Measurements from ENCODE around the gene SULT1A4.
A peak's percentile ranks its signal among the peaks of the same experiment; 100 is the strongest.
"Not testable (repeated sequence)": the region's sequence is repeated elsewhere in the genome, so short reads cannot be mapped to it uniquely, and the experiment has no call there.

Gene SULT1A4

DNA sequence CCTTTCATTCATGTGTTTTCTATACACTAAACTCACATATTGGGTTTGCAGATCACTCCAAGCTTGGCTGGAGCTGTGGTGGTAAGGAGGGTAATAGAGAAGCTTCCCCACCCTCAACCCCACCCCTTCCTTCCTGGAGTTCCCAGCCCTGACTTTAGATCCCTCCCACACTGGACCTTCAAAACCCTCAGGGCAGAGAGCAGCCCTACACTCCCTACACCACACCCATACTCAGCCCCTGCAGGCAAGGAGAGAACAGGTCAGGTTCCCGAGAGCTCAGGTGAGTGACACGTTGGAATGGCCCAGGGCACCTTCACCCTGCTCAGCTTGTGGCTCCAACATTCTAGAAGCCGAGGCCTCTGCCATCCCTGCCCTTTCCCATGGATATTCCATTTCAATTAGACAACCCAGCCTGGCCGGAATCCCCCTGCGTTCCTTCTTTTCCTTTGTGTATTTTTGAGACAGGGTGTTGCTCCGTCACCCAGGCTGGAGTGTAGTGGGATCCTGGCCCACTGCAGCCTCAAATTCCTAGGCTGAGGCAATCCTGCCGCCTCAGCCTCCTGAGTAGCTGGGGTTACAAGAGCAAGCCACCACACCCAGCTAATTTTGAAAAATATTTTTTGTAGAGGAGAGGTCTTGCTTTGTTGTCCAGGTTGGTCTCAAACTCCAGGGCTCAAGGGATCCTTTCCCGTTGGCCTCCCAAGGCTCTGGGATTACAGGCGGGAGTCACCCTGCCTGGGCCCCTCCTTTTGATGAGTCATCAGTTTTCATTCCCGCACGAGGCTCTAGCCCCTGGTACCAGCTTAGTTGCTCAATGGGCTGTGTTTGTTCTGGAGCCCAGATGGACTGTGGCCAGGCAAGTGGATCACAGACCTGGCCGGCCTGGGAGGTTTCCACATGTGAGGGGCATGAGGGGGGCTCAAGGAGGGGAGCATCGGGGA, at the start of gene SULT1A4:
Gene SULT1A4 (plus strand): TSS at position 208 of the 941 bp plus-strand sequence. CDS start 1,473 bp downstream, outside the sequence.
- H3K4me3 Mint-ChIP-seq; H3K9me3 Mint-ChIP-seq; H3K27me3 Mint-ChIP-seq (ENCODE audit: low read depth, poor library complexity); H3K36me3 Mint-ChIP-seq (ENCODE audit: low read depth); H3K4me1 Mint-ChIP-seq; DNase-seq; H3K27ac Mint-ChIP-seq: not testable (repeated sequence)

DNA sequence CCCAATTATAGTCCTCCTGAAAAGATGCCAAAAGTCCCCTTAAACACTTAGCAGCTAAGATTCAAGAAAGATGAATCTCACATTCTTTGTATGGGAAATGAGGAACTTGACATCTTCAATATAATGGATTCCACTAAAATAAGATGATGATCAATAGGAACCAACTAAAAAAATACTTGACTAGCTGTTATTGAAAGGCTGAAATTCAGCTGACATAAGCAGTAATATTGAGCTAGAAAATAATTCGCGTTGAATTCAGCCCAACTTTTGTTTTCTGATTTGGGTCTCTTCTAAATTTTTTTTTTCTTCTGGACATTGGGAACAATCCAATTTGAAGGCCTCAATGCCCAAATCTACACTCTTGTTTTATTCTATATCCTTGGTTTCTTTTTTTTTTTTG, 36.1 kb upstream of the SULT1A4 start:
- H3K4me1 Mint-ChIP-seq; H3K4me3 Mint-ChIP-seq; H3K9me3 Mint-ChIP-seq; H3K36me3 Mint-ChIP-seq (ENCODE audit: low read depth); DNase-seq; H3K27me3 Mint-ChIP-seq (ENCODE audit: low read depth, poor library complexity); H3K27ac Mint-ChIP-seq: not testable (repeated sequence)

DNA sequence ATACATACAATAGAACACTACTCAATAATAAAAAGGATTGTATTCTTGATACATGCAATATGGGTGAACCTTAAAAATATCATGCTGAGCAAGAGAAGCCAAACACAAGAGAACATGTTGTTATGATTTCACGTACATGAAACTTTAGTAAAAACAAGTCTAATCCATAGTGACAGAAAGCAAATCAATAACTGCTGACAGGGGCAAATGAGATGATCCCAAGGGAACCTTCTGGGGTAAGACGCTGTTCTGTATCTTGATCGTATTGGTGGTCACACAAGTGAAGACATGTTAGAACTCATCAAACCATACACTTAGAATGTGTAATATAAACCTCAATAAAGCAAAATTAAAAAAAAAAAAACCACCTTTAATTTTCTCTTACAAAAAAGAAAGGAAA, 34.3 kb upstream of the SULT1A4 start:
- H3K36me3 Mint-ChIP-seq (ENCODE audit: low read depth); H3K27me3 Mint-ChIP-seq (ENCODE audit: low read depth, poor library complexity); H3K4me1 Mint-ChIP-seq; H3K27ac Mint-ChIP-seq; DNase-seq; H3K9me3 Mint-ChIP-seq; H3K4me3 Mint-ChIP-seq: not testable (repeated sequence)

DNA sequence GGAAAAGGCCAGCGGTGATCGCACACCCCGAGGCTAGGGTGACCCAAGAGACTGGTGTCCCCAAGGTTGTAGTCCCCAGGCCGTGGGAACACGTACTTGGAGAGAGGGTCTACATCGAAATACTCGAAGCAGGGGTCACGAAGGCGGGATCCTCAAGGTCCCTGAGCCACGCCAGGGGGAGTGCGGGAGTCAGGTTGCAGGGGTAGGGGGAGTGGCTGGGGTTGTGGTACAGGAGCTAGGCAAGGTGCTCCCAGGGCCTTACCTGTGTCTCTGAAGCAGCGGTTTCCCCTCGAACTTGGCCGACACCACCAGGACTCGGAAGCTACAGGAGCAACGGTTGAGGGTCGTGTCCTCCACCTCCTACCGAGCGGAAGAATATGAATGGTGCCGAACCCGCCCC, 6.0 kb upstream of the SULT1A4 start:
- H3K27ac Mint-ChIP-seq; H3K36me3 Mint-ChIP-seq (ENCODE audit: low read depth); H3K4me3 Mint-ChIP-seq; DNase-seq; H3K4me1 Mint-ChIP-seq; H3K27me3 Mint-ChIP-seq (ENCODE audit: low read depth, poor library complexity); H3K9me3 Mint-ChIP-seq: not testable (repeated sequence)

DNA sequence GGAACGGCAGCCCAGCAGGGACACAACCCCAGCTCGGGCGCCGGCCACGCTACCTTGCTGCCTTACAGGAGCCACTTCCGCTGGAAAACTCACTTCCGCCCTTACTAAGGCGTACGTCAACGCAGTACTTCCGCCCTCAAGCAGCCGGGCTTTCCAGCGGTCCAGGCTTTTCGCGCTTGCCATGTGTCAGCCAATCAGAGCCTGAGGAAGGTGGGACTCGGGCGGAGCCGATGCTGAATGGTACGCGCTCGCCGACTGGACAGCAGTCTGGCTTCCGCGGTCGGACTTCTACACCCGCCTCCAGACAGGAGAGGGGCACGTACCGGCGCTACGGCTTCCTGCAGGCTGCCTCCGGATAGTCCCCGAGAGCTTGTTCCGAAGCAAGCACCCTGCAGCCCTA, 5.4 kb upstream of the SULT1A4 start, which contains the start of the genes BOLA2 and SLX1B:
Gene BOLA2 (minus strand): TSS at position 83 of the 400 bp plus-strand sequence. CDS start 98 bp downstream, outside the sequence.
Gene SLX1B (plus strand): TSS at position 265 of the 400 bp plus-strand sequence.
- H3K27me3 Mint-ChIP-seq (ENCODE audit: low read depth, poor library complexity); H3K4me1 Mint-ChIP-seq; H3K9me3 Mint-ChIP-seq; H3K36me3 Mint-ChIP-seq (ENCODE audit: low read depth); H3K4me3 Mint-ChIP-seq; DNase-seq; H3K27ac Mint-ChIP-seq: not testable (repeated sequence)

DNA sequence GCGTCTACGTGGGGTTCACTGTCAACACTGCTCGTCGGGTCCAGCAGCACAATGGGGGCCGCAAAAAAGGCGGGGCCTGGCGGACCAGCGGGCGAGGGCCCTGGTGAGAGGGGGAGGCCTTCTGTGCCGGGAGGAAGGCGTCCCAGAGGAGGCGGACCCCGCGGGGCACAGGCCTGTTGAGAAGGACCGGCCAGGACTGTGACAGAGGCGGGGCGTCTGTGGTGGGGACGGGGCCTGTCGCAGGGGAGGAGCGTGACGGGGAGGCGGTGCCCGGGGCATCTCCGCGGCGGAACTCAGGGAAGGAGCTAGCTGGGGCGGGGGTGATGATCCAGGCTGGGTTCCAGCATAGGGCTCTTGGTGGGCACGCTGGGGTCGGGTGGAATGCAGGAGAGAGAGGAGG, 4.9 kb upstream of the SULT1A4 start:
- not testable (repeated sequence) for H3K27me3 Mint-ChIP-seq (ENCODE audit: low read depth, poor library complexity); H3K4me3 Mint-ChIP-seq; H3K27ac Mint-ChIP-seq; H3K9me3 Mint-ChIP-seq; H3K36me3 Mint-ChIP-seq (ENCODE audit: low read depth); DNase-seq; H3K4me1 Mint-ChIP-seq

DNA sequence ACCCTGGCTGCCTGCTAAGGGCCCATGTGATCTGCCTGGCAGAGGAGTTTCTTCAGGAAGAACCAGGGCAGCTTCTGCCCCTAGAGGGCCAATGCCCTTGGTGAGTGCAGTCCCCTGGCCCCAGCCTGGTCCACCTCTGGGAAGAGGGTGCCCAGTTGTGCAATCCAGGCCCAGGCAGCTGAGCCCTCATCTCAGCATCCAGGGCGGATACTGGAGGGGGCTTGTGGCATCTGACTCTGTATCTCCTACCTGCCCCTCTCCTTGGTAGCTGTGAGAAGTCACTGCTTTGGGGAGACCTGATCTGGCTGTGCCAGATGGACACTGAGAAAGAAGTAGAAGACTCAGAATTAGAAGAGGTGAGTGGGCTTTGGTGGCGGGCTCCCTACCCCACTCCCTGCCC, 2.1 kb upstream of the SULT1A4 start:
- not testable (repeated sequence) for DNase-seq; H3K27me3 Mint-ChIP-seq (ENCODE audit: low read depth, poor library complexity); H3K9me3 Mint-ChIP-seq; H3K4me3 Mint-ChIP-seq; H3K27ac Mint-ChIP-seq; H3K4me1 Mint-ChIP-seq; H3K36me3 Mint-ChIP-seq (ENCODE audit: low read depth)

DNA sequence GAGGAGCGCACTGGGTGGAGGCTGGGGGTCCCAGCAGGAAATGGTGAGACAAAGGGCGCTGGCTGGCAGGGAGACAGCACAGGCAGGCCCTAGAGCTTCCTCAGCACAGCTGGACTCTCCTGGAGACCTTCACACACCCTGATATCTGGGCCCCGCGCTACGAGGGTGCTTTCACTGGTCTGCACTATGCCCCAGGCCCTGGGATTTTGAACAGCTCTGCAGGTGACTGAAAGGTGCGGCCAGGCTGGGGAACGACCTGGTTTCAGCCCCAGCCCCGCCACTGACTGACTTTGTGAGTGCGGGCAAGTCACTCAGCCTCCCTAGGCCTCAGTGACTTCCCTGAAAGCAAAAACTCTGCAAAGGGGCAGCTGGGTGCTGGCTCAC, 926 bp downstream of the SULT1A4 start:
- not testable (repeated sequence) for H3K4me3 Mint-ChIP-seq; H3K4me1 Mint-ChIP-seq; H3K36me3 Mint-ChIP-seq (ENCODE audit: low read depth); H3K27ac Mint-ChIP-seq; H3K27me3 Mint-ChIP-seq (ENCODE audit: low read depth, poor library complexity); H3K9me3 Mint-ChIP-seq; DNase-seq

DNA sequence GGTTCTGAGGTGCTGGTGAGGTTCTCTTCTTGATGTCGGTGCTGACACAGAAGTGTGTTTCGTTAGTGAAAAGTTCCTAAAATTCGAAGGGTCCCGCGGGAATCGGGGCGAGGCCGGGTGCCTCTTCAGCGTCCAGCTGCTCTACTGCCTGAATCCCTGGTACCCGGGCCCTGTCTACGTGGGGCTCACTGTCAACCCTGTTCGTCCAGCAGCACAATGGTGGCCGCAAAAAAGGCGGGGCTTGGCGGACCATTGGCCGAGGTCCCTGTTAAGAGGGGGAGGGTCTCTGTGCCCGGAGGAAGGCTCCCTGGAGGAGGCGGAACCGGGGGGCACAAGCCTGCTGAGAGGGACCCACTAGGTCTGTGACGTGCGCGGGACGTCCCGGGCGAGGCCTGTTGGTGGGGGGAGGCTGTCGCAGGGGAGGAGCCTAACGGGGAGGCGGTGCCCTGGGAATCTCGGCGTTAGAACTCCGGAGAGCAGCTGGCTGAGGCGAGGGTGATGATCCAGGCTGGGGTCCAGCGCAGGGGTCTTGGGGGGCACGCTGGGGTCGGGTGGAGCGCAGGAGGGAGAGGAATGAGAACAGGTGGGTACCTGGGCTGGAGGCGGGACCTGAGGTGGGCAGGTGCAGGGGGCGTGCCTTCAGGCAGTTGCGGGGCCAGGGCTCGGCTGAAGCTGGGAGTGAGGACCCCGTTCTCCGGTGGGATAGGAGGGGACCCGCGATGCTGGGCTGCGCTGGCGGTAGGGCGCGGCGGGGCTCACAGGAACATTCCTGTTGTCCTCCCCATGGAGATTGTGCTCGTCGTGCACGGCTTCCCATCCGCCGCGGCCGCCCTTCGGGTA, 6.5 kb downstream of the SULT1A4 start:
- not testable (repeated sequence) for H3K4me3 Mint-ChIP-seq; DNase-seq; H3K27ac Mint-ChIP-seq; H3K9me3 Mint-ChIP-seq; H3K4me1 Mint-ChIP-seq; H3K27me3 Mint-ChIP-seq (ENCODE audit: low read depth, poor library complexity); H3K36me3 Mint-ChIP-seq (ENCODE audit: low read depth)

DNA sequence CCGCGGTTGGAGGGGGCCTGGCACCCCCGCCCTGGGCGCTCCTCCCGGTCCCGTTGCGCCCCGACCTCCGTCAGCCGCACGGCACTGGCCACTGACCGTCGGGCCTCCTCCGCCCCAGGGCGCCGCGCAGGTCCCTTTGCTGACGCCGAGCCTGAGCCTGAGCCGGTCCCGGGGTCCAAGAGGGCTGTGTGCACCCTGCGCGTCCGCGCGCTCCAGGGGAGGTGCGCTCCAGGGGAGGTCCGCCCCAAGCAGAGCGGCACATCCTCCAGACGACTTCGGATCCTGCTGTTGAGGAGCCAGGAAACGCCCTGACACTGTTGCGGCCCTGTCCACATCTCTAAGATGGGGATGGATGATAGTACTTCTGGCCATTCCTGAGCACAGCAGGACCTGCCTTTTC, 7.2 kb downstream of the SULT1A4 start:
- not testable (repeated sequence) for H3K27me3 Mint-ChIP-seq (ENCODE audit: low read depth, poor library complexity); H3K4me3 Mint-ChIP-seq; H3K36me3 Mint-ChIP-seq (ENCODE audit: low read depth); H3K4me1 Mint-ChIP-seq; DNase-seq; H3K27ac Mint-ChIP-seq; H3K9me3 Mint-ChIP-seq

DNA sequence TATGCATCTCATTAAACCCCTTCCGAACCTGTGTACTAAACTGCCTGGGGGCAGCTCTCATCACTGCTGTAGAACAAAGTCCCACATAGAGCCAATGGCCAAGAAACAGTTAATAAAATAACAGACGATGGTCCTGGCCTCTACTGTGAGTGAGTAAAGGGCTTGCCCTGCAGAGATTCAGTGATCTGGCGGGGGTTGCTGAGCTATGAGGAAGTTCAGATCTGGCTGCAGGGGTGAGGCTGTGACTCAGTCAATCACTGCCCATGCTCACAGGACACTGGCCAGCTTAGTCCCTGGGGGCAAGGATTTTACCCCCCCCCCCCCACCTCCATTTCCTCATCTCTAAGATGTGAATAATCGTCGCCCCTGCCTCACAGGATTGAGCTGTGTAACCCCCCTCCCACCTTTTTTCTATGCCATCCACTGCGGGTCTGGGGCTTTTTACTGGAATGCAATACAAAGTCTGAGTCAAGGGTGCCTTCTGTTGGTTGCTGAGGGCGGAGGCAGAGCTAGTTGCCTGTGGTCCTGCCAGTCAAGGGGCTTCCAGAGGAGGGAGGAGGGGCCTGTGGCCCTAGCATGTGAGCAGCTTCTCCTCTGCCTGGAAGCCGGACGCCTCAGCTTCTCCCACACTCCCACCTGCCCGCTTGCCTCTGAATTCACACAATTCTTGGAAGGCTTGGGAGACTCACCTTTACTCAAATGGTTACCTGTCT, 8.1 kb downstream of the SULT1A4 start:
- H3K4me1 Mint-ChIP-seq; H3K36me3 Mint-ChIP-seq (ENCODE audit: low read depth); DNase-seq; H3K27ac Mint-ChIP-seq; H3K27me3 Mint-ChIP-seq (ENCODE audit: low read depth, poor library complexity); H3K9me3 Mint-ChIP-seq; H3K4me3 Mint-ChIP-seq: not testable (repeated sequence)

DNA sequence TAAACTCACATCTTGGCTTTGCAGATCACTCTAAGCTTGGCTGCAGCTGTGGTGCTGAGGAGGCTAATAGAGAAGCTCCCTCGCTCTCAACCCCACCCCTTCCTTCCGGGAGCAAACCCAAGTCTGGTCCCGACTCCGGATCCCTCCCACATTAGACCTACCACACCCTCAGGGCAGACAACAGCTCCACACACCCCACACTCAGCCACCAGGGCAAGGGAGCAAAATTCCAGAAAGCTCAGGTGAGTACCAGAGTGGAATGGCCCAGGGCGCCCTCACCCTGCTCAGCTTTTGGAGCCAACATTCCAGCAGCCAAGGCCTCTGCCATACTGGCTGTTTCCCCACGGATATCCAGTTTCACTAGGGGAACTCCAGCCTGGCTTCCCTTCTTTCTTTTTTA, 9.9 kb downstream of the SULT1A4 start:
- H3K36me3 Mint-ChIP-seq (ENCODE audit: low read depth); H3K4me1 Mint-ChIP-seq; H3K27me3 Mint-ChIP-seq (ENCODE audit: low read depth, poor library complexity); H3K27ac Mint-ChIP-seq; H3K4me3 Mint-ChIP-seq; H3K9me3 Mint-ChIP-seq: not testable (repeated sequence)
- DNase-seq: peak; percentile 7

DNA sequence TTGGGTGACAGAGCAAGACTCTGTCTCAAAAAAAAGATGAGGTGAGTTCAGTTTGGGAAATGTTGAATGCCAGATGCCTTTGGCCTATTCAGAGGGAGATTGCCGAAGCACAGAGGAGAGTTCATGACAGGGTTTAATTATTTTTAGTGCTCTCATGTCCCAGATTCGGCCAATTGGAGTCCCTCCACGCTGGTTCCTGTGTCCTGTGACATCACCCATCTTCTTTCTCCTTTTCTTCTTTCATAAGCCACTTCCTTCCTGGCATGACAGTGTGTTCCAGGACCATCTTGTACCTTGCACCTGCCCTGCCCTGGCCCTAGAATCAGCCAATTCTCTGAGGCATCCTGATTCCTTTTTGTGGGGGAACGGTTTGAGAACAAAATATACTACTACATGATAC, 12.4 kb downstream of the SULT1A4 start:
- H3K27ac Mint-ChIP-seq; H3K4me3 Mint-ChIP-seq; H3K36me3 Mint-ChIP-seq (ENCODE audit: low read depth); H3K27me3 Mint-ChIP-seq (ENCODE audit: low read depth, poor library complexity); H3K4me1 Mint-ChIP-seq; DNase-seq; H3K9me3 Mint-ChIP-seq: not testable (repeated sequence)

DNA sequence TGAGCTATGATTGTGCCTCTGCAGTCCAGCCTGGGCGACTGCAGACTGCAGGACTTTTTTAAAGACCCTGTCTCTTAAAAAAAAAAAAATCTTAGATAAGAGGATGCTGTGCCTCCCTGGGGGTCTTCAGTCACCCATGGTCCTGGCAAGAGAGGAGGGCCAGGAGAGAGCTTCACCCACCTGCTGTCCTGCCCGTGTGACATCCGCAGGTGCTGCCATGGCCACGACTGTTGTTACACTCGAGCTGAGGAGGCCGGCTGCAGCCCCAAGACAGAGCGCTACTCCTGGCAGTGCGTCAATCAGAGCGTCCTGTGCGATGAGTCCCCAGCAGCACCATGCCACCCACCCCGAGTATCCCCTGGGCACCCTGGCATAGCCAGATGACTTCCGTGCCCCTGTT, 22.6 kb downstream of the SULT1A4 start:
- H3K27ac Mint-ChIP-seq; DNase-seq; H3K9me3 Mint-ChIP-seq; H3K4me3 Mint-ChIP-seq; H3K27me3 Mint-ChIP-seq (ENCODE audit: low read depth, poor library complexity); H3K36me3 Mint-ChIP-seq (ENCODE audit: low read depth); H3K4me1 Mint-ChIP-seq: not testable (repeated sequence)

Measured in nephron progenitor cell (in vitro differentiated cells).